HG03558 (cell line): Measurements from ENCODE around the gene PINLYP.

Experiments used
- ATAC-seq: cut with Tn5 transposase; IDR thresholded peaks from one replicate; pipeline ENCODE4 v1.9.1; 2021; ENCODE audit warnings: moderate number of reproducible peaks; ENCODE audit not compliant: unreplicated experiment; ENCODE audit errors: extremely low read depth

Gene PINLYP

GRCh38 chr19:43623889-43624670 lies 48.5 kb downstream of the PINLYP start:
- no peak for ATAC-seq

- ATAC-seq, result no peak
These were observed 49.3 kb downstream of the PINLYP start for GRCh38 chr19:43624933-43625332.

- ATAC-seq, result no peak
These were observed 50.4 kb downstream of the PINLYP start for GRCh38 chr19:43625918-43626579.

GRCh38 chr19:43626838-43627237 lies 51.2 kb downstream of the PINLYP start:
- no peak for ATAC-seq

GRCh38 chr19:43628646-43629326 lies 53.2 kb downstream of the PINLYP start:
- ATAC-seq, result no peak

GRCh38 chr19:43631491-43631890 lies 55.9 kb downstream of the PINLYP start:
- no peak for ATAC-seq
